GM23338 (cell line): Measurements from ENCODE around the gene SMOC1. TPM values are rescaled to one million over a fixed set of nuclear protein-coding genes. Genes with fewer than 3 reads are reported as not detected.
A peak's percentile ranks its signal among the peaks of the same experiment; 100 is the strongest.

ENCODE experiments used
- ATAC-seq: fragments of 200-7000 bp; cut with Tn5 transposase; 3 replicates; pipeline ENCODE4 v1.9.1; 2020
- DNase-seq: peaks from one replicate; pipeline ENCODE4 v3.0.0-alpha.2; 2015; ENCODE audit warnings: low spot score
- H2AFZ ChIP-seq: fragments of 200-600 bp; sonication (generic); 2 replicates; pipeline ENCODE4 v1.8.0; 2016; ENCODE audit warnings: antibody characterized with exemption, mild to moderate bottlenecking, moderate library complexity
- H3F3A ChIP-seq: fragments of 200-600 bp; sonication (generic); replicated peaks from 2 replicates; pipeline ENCODE4 v1.8.0; 2017; ENCODE audit warnings: antibody characterized with exemption, mixed run types, low read depth
- H3K27ac ChIP-seq: fragments of 200-600 bp; sonication (generic); 2 replicates; pipeline ENCODE4 v1.6.1; 2016; ENCODE audit warnings: low read depth
- H3K27me3 ChIP-seq: fragments of 200-600 bp; sonication (generic); 2 replicates; pipeline ENCODE4 v1.8.0; 2016; ENCODE audit warnings: mild to moderate bottlenecking, mixed run types, moderate library complexity; ENCODE audit not compliant: insufficient read depth
- H3K36me3 ChIP-seq: fragments of 200-600 bp; sonication (generic); 2 replicates; pipeline ENCODE4 v1.8.0; 2016; ENCODE audit warnings: mild to moderate bottlenecking; ENCODE audit not compliant: insufficient read depth
- H3K4me1 ChIP-seq: fragments of 200-600 bp; sonication (generic); 2 replicates; pipeline ENCODE4 v1.8.0; 2016; ENCODE audit warnings: mild to moderate bottlenecking, moderate library complexity; ENCODE audit not compliant: insufficient read depth
- H3K4me2 ChIP-seq: fragments of 200-600 bp; sonication (generic); 2 replicates; pipeline ENCODE4 v1.7.1; 2017; ENCODE audit warnings: mixed run types
- H3K4me3 ChIP-seq: fragments of 200-600 bp; sonication (generic); 2 replicates; pipeline ENCODE4 v1.6.1; 2016; ENCODE audit warnings: mixed run types
- H3K79me2 ChIP-seq: fragments of 200-600 bp; sonication (generic); replicated peaks from 2 replicates; pipeline ENCODE4 v1.8.0; 2017; ENCODE audit warnings: mild to moderate bottlenecking; ENCODE audit not compliant: insufficient read depth
- H3K9me2 ChIP-seq: fragments of 200-600 bp; sonication (generic); 2 replicates; pipeline ENCODE4 v1.8.0; 2017; ENCODE audit not compliant: insufficient read depth
- H4K20me1 ChIP-seq: fragments of 200-600 bp; sonication (generic); replicated peaks from 2 replicates; pipeline ENCODE4 v1.8.0; 2017; ENCODE audit warnings: mild to moderate bottlenecking; ENCODE audit not compliant: insufficient read depth
- H3K27ac Mint-ChIP-seq: 2 replicates; pipeline ENCODE4 v1.8.0; 2020; ENCODE audit warnings: inconsistent platforms, mild to moderate bottlenecking, moderate library complexity, mixed read lengths
- H3K27me3 Mint-ChIP-seq: 3 replicates; pipeline ENCODE4 v1.8.0; 2022; ENCODE audit warnings: low read depth, mild to moderate bottlenecking, moderate library complexity, mixed read lengths, inconsistent platforms; ENCODE audit not compliant: insufficient read depth, poor library complexity
- H3K36me3 Mint-ChIP-seq: 3 replicates; pipeline ENCODE4 v1.8.0; 2021; ENCODE audit warnings: low read depth, mild to moderate bottlenecking, inconsistent platforms, moderate library complexity, mixed read lengths
- H3K4me1 Mint-ChIP-seq: 3 replicates; pipeline ENCODE4 v1.8.0; 2020; ENCODE audit warnings: mild to moderate bottlenecking, inconsistent platforms, mixed read lengths
- H3K4me3 Mint-ChIP-seq: 3 replicates; pipeline ENCODE4 v1.8.0; 2021; ENCODE audit warnings: moderate library complexity, mild to moderate bottlenecking, inconsistent platforms, mixed read lengths
- H3K9me3 Mint-ChIP-seq: 3 replicates; pipeline ENCODE4 v1.8.0; 2020; ENCODE audit warnings: moderate library complexity, mild to moderate bottlenecking, inconsistent platforms, mixed read lengths
- CREB1 ChIP-seq: fragments of 250-450 bp; sonication (Bioruptor Pico); IDR thresholded peaks from 2 replicates; pipeline ENCODE4 v1.5.0; 2020; ENCODE audit warnings: low read depth, mild to moderate bottlenecking, moderate library complexity
- EZH2 ChIP-seq: fragments of 200-600 bp; sonication (generic); IDR thresholded peaks from one replicate; pipeline ENCODE4 v1.8.0; 2017; ENCODE audit warnings: antibody characterized with exemption, mild to moderate bottlenecking, low read depth; ENCODE audit not compliant: unreplicated experiment
- EZH2phosphoT487 ChIP-seq: fragments of 200-600 bp; sonication (generic); IDR thresholded peaks from one replicate; pipeline ENCODE4 v1.8.1; 2018; ENCODE audit warnings: antibody characterized with exemption; ENCODE audit not compliant: unreplicated experiment
- polyA plus RNA-seq: library from polyadenylated mRNA; unstranded; fragments of >200 nt; fragmentation: Nextera tagmentation; extraction: Ambion mirVana; gene quantifications from 2 replicates; pipeline ENCODE4 v1.2.1, GENCODE V29; 2016
- total RNA-seq: library from RNA; depleted of rRNA; stranded (reverse); fragments of >200 nt; shearing (Covaris generic); gene quantifications from 2 replicates; pipeline ENCODE4 v1.2.3, GENCODE V29; 2014
- TF ChIP-seq, protein P1 (sequence below): IDR thresholded peaks from 2 replicates; pipeline ENCODE4 v1.6.1; 2016; ENCODE audit warnings: antibody characterized with exemption
- TF ChIP-seq, protein P2 (sequence below): IDR thresholded peaks from one replicate; pipeline ENCODE4 v1.6.1; 2018; ENCODE audit warnings: antibody characterized with exemption; ENCODE audit not compliant: unreplicated experiment
- TF ChIP-seq, protein P3 (sequence below), 2 experiments: fragments of 200-600 bp in 1 of 2; sonication (generic) in 1 of 2; conservative IDR thresholded peaks; 2 replicates each; pipeline versions ENCODE4 v1.5.1 to v1.6.1; 2016 to 2017; ENCODE audit warnings: antibody characterized with exemption in 2 of 2, low read depth in 2 of 2, mild to moderate bottlenecking in 2 of 2, moderate library complexity in 1 of 2

SMOC1 gene
- total and polyA plus RNA-seq, 2 experiments from 2014 or later: 0.79 to 1.6 TPM

DNA sequence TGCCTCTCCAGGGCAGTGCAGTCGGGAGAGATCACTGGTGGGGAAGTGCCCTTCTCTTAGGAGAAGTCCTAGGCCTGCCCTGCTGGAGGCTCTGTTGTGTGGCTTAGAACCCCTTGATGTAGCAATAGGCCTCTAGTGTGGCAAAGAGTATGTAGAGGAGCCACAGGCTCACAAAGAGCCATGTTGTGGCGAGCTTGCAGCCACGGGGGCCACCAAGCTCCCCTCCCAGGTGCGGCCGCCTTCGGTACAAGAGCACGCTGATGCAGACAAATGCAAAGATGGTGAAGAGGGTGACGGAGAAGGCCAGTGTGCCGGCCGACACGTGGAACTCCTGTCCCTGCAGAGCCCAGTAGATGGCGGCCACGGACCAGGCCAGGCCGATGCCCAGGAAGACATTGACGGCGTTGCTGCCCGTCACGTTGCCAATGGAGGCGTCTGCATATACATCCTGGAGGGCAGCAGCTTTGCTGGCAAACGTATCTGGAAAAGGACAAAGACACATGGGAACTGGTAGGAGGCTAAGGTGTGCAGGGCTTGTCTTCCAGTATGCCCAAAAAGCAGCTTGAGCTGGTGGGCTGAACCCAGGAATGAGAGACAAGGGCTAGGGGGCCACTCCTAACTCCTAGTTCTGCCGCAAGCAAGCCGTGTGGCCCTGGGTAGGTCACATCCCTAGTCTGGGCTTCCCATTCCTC lies 166.8 kb downstream of the SMOC1 start:
- no peaks in the 10 kb centered on the region for H3K36me3 Mint-ChIP-seq
- peak; percentile 99 for ATAC-seq

DNA sequence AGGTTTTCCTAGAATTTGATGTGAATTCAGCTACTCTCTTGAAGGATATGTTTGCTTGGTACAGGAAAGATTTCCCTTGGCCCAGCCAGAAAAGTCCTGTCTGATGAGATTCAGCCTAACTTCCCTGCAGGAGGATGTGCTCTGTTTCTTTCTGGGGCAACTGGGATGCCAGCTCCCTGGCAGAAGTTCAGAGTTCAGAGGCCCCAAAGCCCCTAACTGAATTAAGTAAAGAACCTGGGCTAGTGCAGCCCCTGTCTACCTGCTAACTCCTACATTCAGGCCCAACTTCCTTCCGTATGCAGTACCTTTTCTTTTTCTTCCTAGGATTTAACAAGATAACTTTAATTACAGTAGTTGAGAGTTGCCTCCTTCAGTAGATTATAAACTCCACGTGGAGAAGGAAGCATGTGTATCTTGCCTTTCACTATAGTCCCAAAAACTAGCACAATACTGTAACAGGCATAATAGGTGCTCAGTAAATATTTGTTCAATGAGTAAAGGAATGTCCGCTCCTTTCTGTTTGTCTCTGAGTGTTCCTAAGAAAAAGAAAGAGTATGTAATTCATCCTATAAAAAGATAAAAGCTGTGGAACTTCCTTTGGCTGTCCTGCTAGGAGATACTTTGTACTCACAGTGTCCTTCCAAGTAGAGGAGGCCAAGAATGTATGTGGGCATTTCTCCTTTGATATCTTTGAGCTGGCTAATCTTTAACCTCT lies 168.5 kb downstream of the SMOC1 start:
- H4K20me1 ChIP-seq: no peaks in the 10 kb centered on the region
- H3K79me2 ChIP-seq: no peaks in the 10 kb centered on the region
- H3K36me3 ChIP-seq: no peaks in the 10 kb centered on the region
- no peaks in the 10 kb centered on the region for H3F3A ChIP-seq
- Mint-ChIP-seq H3K36me3 (no peaks in the 10 kb centered on the region), H3K4me3 (no peak overlapping the region), H3K9me3 (no peaks in the 10 kb centered on the region), H3K27ac (no peak overlapping the region), H3K4me1 (0 out of 3 replicates have a peak, but pooled peaks cover 2% of the 10 kb centered on the region), H3K27me3 (peaks cover 3% of the 10 kb centered on the region)
- no peak overlapping the region for H3K4me2 ChIP-seq
- no peaks in the 10 kb centered on the region; the same call in 1 of the 2 replicates for H3K4me1 ChIP-seq
- no peak overlapping the region for H2AFZ ChIP-seq
- no peak overlapping the region for H3K4me3 ChIP-seq
- H3K9me2 ChIP-seq: no peaks in the 10 kb centered on the region
- DNase-seq (no peak), ATAC-seq (no peak)
- H3K27ac ChIP-seq: no peak overlapping the region
- no peaks in the 10 kb centered on the region for H3K27me3 ChIP-seq
- TF ChIP-seq EZH2phosphoT487 (no peak), EZH2 (no peak)
- TF ChIP-seq, protein P1, sequence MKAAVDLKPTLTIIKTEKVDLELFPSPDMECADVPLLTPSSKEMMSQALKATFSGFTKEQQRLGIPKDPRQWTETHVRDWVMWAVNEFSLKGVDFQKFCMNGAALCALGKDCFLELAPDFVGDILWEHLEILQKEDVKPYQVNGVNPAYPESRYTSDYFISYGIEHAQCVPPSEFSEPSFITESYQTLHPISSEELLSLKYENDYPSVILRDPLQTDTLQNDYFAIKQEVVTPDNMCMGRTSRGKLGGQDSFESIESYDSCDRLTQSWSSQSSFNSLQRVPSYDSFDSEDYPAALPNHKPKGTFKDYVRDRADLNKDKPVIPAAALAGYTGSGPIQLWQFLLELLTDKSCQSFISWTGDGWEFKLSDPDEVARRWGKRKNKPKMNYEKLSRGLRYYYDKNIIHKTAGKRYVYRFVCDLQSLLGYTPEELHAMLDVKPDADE: no peak
- TF ChIP-seq, protein P2, sequence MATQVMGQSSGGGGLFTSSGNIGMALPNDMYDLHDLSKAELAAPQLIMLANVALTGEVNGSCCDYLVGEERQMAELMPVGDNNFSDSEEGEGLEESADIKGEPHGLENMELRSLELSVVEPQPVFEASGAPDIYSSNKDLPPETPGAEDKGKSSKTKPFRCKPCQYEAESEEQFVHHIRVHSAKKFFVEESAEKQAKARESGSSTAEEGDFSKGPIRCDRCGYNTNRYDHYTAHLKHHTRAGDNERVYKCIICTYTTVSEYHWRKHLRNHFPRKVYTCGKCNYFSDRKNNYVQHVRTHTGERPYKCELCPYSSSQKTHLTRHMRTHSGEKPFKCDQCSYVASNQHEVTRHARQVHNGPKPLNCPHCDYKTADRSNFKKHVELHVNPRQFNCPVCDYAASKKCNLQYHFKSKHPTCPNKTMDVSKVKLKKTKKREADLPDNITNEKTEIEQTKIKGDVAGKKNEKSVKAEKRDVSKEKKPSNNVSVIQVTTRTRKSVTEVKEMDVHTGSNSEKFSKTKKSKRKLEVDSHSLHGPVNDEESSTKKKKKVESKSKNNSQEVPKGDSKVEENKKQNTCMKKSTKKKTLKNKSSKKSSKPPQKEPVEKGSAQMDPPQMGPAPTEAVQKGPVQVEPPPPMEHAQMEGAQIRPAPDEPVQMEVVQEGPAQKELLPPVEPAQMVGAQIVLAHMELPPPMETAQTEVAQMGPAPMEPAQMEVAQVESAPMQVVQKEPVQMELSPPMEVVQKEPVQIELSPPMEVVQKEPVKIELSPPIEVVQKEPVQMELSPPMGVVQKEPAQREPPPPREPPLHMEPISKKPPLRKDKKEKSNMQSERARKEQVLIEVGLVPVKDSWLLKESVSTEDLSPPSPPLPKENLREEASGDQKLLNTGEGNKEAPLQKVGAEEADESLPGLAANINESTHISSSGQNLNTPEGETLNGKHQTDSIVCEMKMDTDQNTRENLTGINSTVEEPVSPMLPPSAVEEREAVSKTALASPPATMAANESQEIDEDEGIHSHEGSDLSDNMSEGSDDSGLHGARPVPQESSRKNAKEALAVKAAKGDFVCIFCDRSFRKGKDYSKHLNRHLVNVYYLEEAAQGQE: no peak

More for the DNA sequence above, 166.8 kb downstream of the SMOC1 start:
- TF ChIP-seq CREB1 (CRISPR knock-in tag): peak; percentile 44; the same call in 1 of the 2 replicates
- TF ChIP-seq, protein P3, sequence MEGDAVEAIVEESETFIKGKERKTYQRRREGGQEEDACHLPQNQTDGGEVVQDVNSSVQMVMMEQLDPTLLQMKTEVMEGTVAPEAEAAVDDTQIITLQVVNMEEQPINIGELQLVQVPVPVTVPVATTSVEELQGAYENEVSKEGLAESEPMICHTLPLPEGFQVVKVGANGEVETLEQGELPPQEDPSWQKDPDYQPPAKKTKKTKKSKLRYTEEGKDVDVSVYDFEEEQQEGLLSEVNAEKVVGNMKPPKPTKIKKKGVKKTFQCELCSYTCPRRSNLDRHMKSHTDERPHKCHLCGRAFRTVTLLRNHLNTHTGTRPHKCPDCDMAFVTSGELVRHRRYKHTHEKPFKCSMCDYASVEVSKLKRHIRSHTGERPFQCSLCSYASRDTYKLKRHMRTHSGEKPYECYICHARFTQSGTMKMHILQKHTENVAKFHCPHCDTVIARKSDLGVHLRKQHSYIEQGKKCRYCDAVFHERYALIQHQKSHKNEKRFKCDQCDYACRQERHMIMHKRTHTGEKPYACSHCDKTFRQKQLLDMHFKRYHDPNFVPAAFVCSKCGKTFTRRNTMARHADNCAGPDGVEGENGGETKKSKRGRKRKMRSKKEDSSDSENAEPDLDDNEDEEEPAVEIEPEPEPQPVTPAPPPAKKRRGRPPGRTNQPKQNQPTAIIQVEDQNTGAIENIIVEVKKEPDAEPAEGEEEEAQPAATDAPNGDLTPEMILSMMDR (conservative IDR thresholded peaks at IDR 0.05; ENCODE audit: low read depth in 2 of 2): peak; percentile 74 to 99
- TF ChIP-seq, protein P1: no peak
- no peaks in the 10 kb centered on the region for H3K27me3 ChIP-seq
- no peak overlapping the region for H3K4me2 ChIP-seq
- Mint-ChIP-seq H3K4me3 (no peak overlapping the region), H3K9me3 (no peaks in the 10 kb centered on the region), H3K27me3 (peaks cover 3% of the 10 kb centered on the region), H3K4me1 (0 out of 3 replicates have a peak, but pooled peaks cover 2% of the 10 kb centered on the region), H3K27ac (no peak overlapping the region)
- no peaks in the 10 kb centered on the region for H3K79me2 ChIP-seq
- no peaks in the 10 kb centered on the region for H4K20me1 ChIP-seq
- H3K4me3 ChIP-seq: no peak overlapping the region
- H3K9me2 ChIP-seq: 0 out of 2 replicates have a peak, but pooled peaks cover under 1% of the 10 kb centered on the region
- no peak overlapping the region for H3K27ac ChIP-seq
- no peaks in the 10 kb centered on the region; the same call in 1 of the 2 replicates for H3K4me1 ChIP-seq
- peak overlapping the region; percentile 98 for H2AFZ ChIP-seq
- H3K36me3 ChIP-seq: no peaks in the 10 kb centered on the region
- no peaks in the 10 kb centered on the region for H3F3A ChIP-seq
- DNase-seq: peak; percentile 88
